GM10266 (cell line): ENCODE data around the gene KDM8.
A peak's percentile ranks its signal among the peaks of the same experiment; 100 is the strongest.

Source experiments
- DNase-seq: peaks from one replicate; pipeline ENCODE4 v3.0.0; 2012; ENCODE audit errors: extremely low spot score
- CTCF ChIP-seq: IDR thresholded peaks from 2 replicates; pipeline ENCODE4 v1.5.1; 2012; ENCODE audit warnings: mild to moderate bottlenecking, low read depth; ENCODE audit not compliant: control insufficient read depth, insufficient read depth; ENCODE audit errors: missing control alignments

KDM8 gene

GRCh38 chr16:27225536-27226360 lies 22.4 kb downstream of the KDM8 start:
- no peak for TF ChIP-seq CTCF
- no peak for DNase-seq

- TF ChIP-seq CTCF = no peak
- DNase-seq = no peak
Measured at GRCh38 chr16:27226476-27226875, 23.1 kb downstream of the KDM8 start.

GRCh38 chr16:27226976-27227705 lies 23.8 kb downstream of the KDM8 start:
- TF ChIP-seq CTCF = no peak
- no peak for DNase-seq

- DNase-seq = no peak
- TF ChIP-seq CTCF = no peak
Measured at GRCh38 chr16:27228045-27228444, 24.7 kb downstream of the KDM8 start.

GRCh38 chr16:27228621-27229501 lies 25.5 kb downstream of the KDM8 start:
- DNase-seq = no peak
- peak; percentile 17 for TF ChIP-seq CTCF

- TF ChIP-seq CTCF = no peak
- DNase-seq = no peak
Measured at GRCh38 chr16:27229891-27230470, 26.7 kb downstream of the KDM8 start.
